ENCODE measurements around the gene RTCA. TPM values are rescaled to one million over a fixed set of nuclear protein-coding genes. Genes with fewer than 3 reads are reported as not detected.
"Not testable (repeated sequence)": the region's sequence is repeated elsewhere in the genome, so short reads cannot be mapped to it uniquely, and the experiment has no call there.

The RTCA gene
- total RNA-seq, 4 donors from 2014 or later: 15.9 to 29.1 (median 19.4) TPM

GRCh38 chr1:100321506-100321905 lies 55.5 kb downstream of the RTCA start:
- no peak for TF ChIP-seq CTCF (IDR thresholded peaks at IDR 0.05)
- ATAC-seq (ENCODE audit: low FRiP score) (no peak), DNase-seq (ENCODE audit: low spot score) (no peak)

GRCh38 chr1:100322436-100323211 lies 56.6 kb downstream of the RTCA start:
- no peak for DNase-seq (ENCODE audit: low spot score)
- peak; percentile 70 for ATAC-seq (ENCODE audit: low FRiP score)
- TF ChIP-seq CTCF (IDR thresholded peaks at IDR 0.05): no peak

- TF ChIP-seq CTCF (IDR thresholded peaks at IDR 0.05): no peak
- DNase-seq (ENCODE audit: low spot score): no peak
- ATAC-seq (ENCODE audit: low FRiP score): peak; percentile 73
These were observed 57.5 kb downstream of the RTCA start for GRCh38 chr1:100323419-100324106.

- no peak for ATAC-seq (ENCODE audit: low FRiP score)
- TF ChIP-seq CTCF (IDR thresholded peaks at IDR 0.05): no peak
- DNase-seq (ENCODE audit: low spot score): no peak
These were observed 59.7 kb downstream of the RTCA start for GRCh38 chr1:100325415-100326324.

- not testable (repeated sequence) for DNase-seq (ENCODE audit: low spot score); ATAC-seq (ENCODE audit: low FRiP score)
These were observed 60.3 kb downstream of the RTCA start for GRCh38 chr1:100326325-100326670.

- no peak for TF ChIP-seq CTCF (IDR thresholded peaks at IDR 0.05)
- no peak for DNase-seq (ENCODE audit: low spot score)
- ATAC-seq (ENCODE audit: low FRiP score): no peak
These were observed 62.1 kb downstream of the RTCA start for GRCh38 chr1:100328133-100328532.

GRCh38 chr1:100331146-100331545 lies 65.1 kb downstream of the RTCA start:
- not testable (repeated sequence) for ATAC-seq (ENCODE audit: low FRiP score); DNase-seq (ENCODE audit: low spot score)

Data from omental fat pad (tissue), 4 donors.